ENCODE measurements around the gene GSTM5. TPM values are rescaled to one million over a fixed set of nuclear protein-coding genes. Genes with fewer than 3 reads are reported as not detected.
A peak's percentile ranks its signal among the peaks of the same experiment; 100 is the strongest.

The GSTM5 gene
- total RNA-seq, 6 experiments from 2014 or later, result 0.19 to 0.54 (median 0.31) TPM; not detected in 1

- DNase-seq (no peak), ATAC-seq (no peak)
- H3K4me3 ChIP-seq, result no peak overlapping the region
- no peaks in the 10 kb centered on the region for H3K36me3 ChIP-seq
- H3K27ac ChIP-seq, result no peak overlapping the region
- H3K9me3 ChIP-seq, result no peaks in the 10 kb centered on the region
- WGBS (ENCODE audit: insufficient coverage, low coverage, low lambda C conversion rate, missing lambda C conversion rate), result 89% methylated on average over 6 of the region's 6 CpGs
- TF ChIP-seq POLR2A (IDR thresholded peaks at IDR 0.05) (no peak), CTCF (IDR thresholded peaks at IDR 0.05) (no peak)
- H3K27me3 ChIP-seq, result no peaks in the 10 kb centered on the region
- no peaks in the 10 kb centered on the region for H3K4me1 ChIP-seq
- intact Hi-C loops (cut with DNase I), result no loop called here
These were observed 18.6 kb downstream of the GSTM5 start for GRCh38 chr1:109730666-109731065.

GRCh38 chr1:109732390-109732881 lies 20.4 kb downstream of the GSTM5 start:
- intact Hi-C loops (cut with DNase I), result no loop called here
- WGBS (ENCODE audit: insufficient coverage, low coverage, low lambda C conversion rate, missing lambda C conversion rate), result 65% methylated on average over 3 of the region's 3 CpGs
- H3K36me3 ChIP-seq, result no peaks in the 10 kb centered on the region
- H3K4me1 ChIP-seq, result no peaks in the 10 kb centered on the region
- no peak for TF ChIP-seq CTCF (IDR thresholded peaks at IDR 0.05)
- TF ChIP-seq POLR2A (IDR thresholded peaks at IDR 0.05), result no peak
- no peaks in the 10 kb centered on the region for H3K27me3 ChIP-seq
- no peak for DNase-seq
- H3K4me3 ChIP-seq, result no peak overlapping the region
- H3K9me3 ChIP-seq, result no peaks in the 10 kb centered on the region
- no peak overlapping the region for H3K27ac ChIP-seq
- ATAC-seq, result no peak

- H3K27ac ChIP-seq, result no peak overlapping the region
- H3K4me3 ChIP-seq, result no peak overlapping the region
- no peaks in the 10 kb centered on the region for H3K4me1 ChIP-seq
- no peaks in the 10 kb centered on the region for H3K36me3 ChIP-seq
- TF ChIP-seq CTCF (IDR thresholded peaks at IDR 0.05) (no peak), POLR2A (IDR thresholded peaks at IDR 0.05) (no peak)
- intact Hi-C loops (cut with DNase I), result no loop called here
- no peak for DNase-seq
- WGBS (ENCODE audit: insufficient coverage, low coverage, low lambda C conversion rate, missing lambda C conversion rate), result 86% methylated on average over 1 of the region's 4 CpGs
- no peak for ATAC-seq
- H3K27me3 ChIP-seq, result no peaks in the 10 kb centered on the region
- H3K9me3 ChIP-seq, result no peaks in the 10 kb centered on the region
These were observed 21.3 kb downstream of the GSTM5 start for GRCh38 chr1:109733236-109733870.

- Histone ChIP-seq H3K27me3 (no peaks in the 10 kb centered on the region), H3K4me3 (peak overlapping the region; percentile 54 to 59 (median 59)), H3K4me1 (peaks cover 0 to 11% (median 2%) of the 10 kb centered on the region in 4 donors), H3K27ac (peak overlapping the region in 1 of 3 donors; percentile 36), H3K36me3 (no peaks in the 10 kb centered on the region), H3K9me3 (no peaks in the 10 kb centered on the region)
- under 1% methylated on average over 37 of the region's 86 CpGs for WGBS (ENCODE audit: insufficient coverage, low coverage, low lambda C conversion rate, missing lambda C conversion rate)
- TF ChIP-seq CTCF (IDR thresholded peaks at IDR 0.05), result no peak
- TF ChIP-seq POLR2A (IDR thresholded peaks at IDR 0.05), result peak; percentile 78
- DNase-seq, result peak; percentile 78 to 82 (median 79)
- intact Hi-C loops (cut with DNase I), result no loop called here
- peak; percentile 98 to 99 (median 98) for ATAC-seq
These were observed 27.9 kb downstream of the GSTM5 start for GRCh38 chr1:109739738-109740614.

Measured in right lobe of liver (tissue), 6 donors.